BLaER1 treated with 17β-estradiol and CSF1 and Interleukin-3, amounts not matched to agents 10 nM and 100 nM (cell line): ENCODE results near the gene DPEP2NB.

Experiments used
- H3K27ac ChIP-seq, 11 experiments: shearing (Covaris generic); formaldehyde crosslinking; 2 replicates each; pipeline ENCODE4 v1.8.1; 2022
- H3K27me3 ChIP-seq, 11 experiments: shearing (Covaris generic); formaldehyde crosslinking; 2 replicates each; pipeline ENCODE4 v1.8.1; 2022
- H3K36me3 ChIP-seq, 11 experiments: shearing (Covaris generic); formaldehyde crosslinking; 2 replicates each; pipeline ENCODE4 v1.8.1; 2022
- H3K4me1 ChIP-seq, 10 experiments: shearing (Covaris generic); formaldehyde crosslinking; 2 replicates each; pipeline ENCODE4 v1.8.1; 2022
- H3K4me2 ChIP-seq, 11 experiments: shearing (Covaris generic); formaldehyde crosslinking; 2 replicates each; pipeline ENCODE4 v1.8.1; 2022
- H3K4me3 ChIP-seq, 10 experiments: shearing (Covaris generic); formaldehyde crosslinking; 2 replicates each; pipeline ENCODE4 v1.8.1; 2022
- H3K9ac ChIP-seq, 11 experiments: shearing (Covaris generic); formaldehyde crosslinking; 2 replicates each; pipeline ENCODE4 v1.8.1; 2022
- H3K9me3 ChIP-seq, 11 experiments: shearing (Covaris generic); formaldehyde crosslinking; replicated peaks in 1 of 11; 2 replicates each; pipeline ENCODE4 v1.8.1; 2022
- H4K20me1 ChIP-seq, 11 experiments: shearing (Covaris generic); formaldehyde crosslinking; 2 replicates each; pipeline ENCODE4 v1.8.1; 2022
- Cebpa-rat ChIP-seq, 11 experiments: shearing (Covaris generic); IDR thresholded peaks; 2 replicates each; pipeline ENCODE4 v1.8.1; 2022

DPEP2NB gene

DNA sequence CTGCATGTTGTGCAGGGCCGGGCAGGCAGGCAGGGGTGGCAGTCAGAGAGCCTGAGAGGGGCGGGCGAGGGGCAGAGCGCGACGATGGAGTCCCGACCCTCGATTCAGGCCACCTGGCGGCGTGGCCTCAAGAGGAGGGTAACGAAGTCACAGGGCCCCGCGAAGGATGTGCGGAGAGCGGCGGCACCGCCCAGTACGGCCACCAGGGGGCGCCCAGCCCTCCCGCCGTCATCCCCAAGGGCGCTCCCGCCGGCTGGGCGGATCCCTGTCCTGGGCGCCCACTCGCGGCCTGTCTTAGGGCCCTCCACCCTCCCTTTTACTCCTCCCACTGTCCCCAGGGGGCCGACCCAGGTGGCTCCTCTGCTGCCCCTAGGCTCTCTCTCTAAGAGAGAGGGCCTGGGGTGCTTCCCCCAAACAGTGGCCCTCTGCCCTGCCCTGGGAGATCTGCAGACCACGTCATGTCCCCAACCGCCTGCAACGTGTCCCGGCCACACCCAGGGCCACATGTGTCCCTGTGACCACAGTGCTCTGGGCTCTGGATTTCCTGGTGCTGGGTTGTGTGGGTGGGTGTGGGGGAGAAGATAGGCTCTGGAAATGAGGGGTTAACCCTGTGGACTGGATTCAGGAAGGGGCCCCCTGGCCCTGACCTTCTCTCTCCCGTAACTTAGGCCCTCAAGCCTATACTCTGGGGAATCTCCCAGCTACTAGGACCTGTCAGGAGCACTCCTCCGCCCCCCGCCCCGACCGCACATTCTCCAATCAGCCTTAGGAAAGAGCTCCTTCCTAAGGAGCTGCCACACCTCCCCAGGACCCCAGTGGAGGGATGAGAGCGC, 22.3 kb downstream of the DPEP2NB start:
- TF ChIP-seq Cebpa-rat (IDR thresholded peaks at IDR 0.05), result no peak
- peaks cover 0 to 19% (median 0%) of the 10 kb centered on the region in 11 experiments; a peak in 1 of 22 replicates for H4K20me1 ChIP-seq
- H3K9me3 ChIP-seq, result peaks cover 0 to 10% (median 6%) of the 10 kb centered on the region in 11 experiments; a peak in 14 of 22 replicates
- H3K4me1 ChIP-seq, result peaks cover 30 to 71% (median 50%) of the 10 kb centered on the region in 10 experiments
- peak overlapping the region; percentile 51 to 77 (median 70) for H3K9ac ChIP-seq
- peak overlapping the region; percentile 59 to 86 (median 81); a peak in 21 of 22 replicates for H3K27ac ChIP-seq
- no peaks in the 10 kb centered on the region for H3K27me3 ChIP-seq
- H3K4me3 ChIP-seq, result peak overlapping the region; percentile 9 to 60 (median 42); a peak in 15 of 20 replicates
- peaks cover 0 to 12% (median 0%) of the 10 kb centered on the region in 11 experiments; a peak in 2 of 22 replicates for H3K36me3 ChIP-seq
- H3K4me2 ChIP-seq, result peak overlapping the region; percentile 79 to 94 (median 87)

DNA sequence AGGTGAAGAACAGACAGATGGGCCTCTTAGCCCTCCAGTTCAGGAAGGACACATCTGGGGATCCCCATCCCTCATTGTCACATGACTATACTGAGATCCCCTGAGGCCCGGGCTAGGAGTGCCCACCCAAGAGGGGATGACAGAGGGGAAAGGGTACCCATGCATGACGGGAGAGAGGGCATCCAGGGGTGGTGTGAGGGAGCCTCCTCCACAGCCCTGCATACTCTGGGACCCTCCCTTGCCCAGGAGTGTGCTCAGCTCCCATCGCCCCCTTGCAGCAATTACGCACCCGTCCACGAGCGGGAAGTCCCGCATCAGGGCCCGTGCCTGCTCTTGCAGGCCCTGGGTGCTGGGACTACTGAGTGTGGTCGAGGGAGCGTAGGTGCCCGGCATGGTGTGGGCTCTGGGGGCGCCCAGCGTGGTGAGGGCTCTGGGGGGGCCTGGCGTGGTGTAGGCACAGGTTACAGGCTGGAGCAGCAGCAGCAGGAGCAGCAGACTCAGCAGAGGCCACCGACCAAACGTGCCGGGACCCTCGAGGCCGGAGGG, 23.0 kb downstream of the DPEP2NB start:
- H3K9ac ChIP-seq, result peak overlapping the region; percentile 8 to 77 (median 70); a peak in 20 of 22 replicates

DNA sequence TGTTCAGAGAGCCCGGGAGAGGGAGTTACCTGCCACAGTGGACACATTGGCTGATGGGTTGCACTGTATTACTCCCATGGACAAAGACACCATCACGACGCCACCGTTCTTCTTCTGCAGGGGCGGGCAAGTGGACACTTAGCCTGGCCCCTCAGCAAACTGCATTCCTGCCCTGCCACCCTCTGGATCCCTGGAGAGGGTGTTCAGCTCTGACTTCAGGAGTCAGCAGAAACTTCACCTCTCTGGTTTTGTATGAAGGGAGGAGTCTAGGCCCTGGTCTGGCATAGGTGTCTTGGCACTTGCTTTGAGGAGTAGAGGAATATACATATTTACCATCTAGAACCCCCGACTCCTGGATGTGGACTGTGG, 25.7 kb downstream of the DPEP2NB start:
- no peak for TF ChIP-seq Cebpa-rat (IDR thresholded peaks at IDR 0.05)
- H3K4me2 ChIP-seq, result no peak overlapping the region
- H3K27me3 ChIP-seq, result no peaks in the 10 kb centered on the region
- no peak overlapping the region for H3K9ac ChIP-seq
- peaks cover 0 to 12% (median 0%) of the 10 kb centered on the region in 11 experiments; a peak in 2 of 22 replicates for H3K36me3 ChIP-seq
- H3K4me3 ChIP-seq, result no peak overlapping the region
- peaks cover 48 to 71% (median 55%) of the 10 kb centered on the region in 10 experiments for H3K4me1 ChIP-seq
- H4K20me1 ChIP-seq, result peaks cover 0 to 19% (median 0%) of the 10 kb centered on the region in 11 experiments; a peak in 1 of 22 replicates
- no peaks in the 10 kb centered on the region for H3K9me3 ChIP-seq
- no peak overlapping the region for H3K27ac ChIP-seq

More for the DNA sequence above, 23.0 kb downstream of the DPEP2NB start:
- Histone ChIP-seq H3K4me1 (peaks cover 26 to 65% (median 47%) of the 10 kb centered on the region in 10 experiments), H3K9me3 (peaks cover 0 to 3% (median 0%) of the 10 kb centered on the region in 11 experiments; a peak in 5 of 22 replicates), H3K4me3 (peak overlapping the region in 4 of 10 experiments; percentile 29 to 47 (median 38); a peak in 4 of 20 replicates), H3K27ac (peak overlapping the region in 9 of 11 experiments; percentile 7 to 86 (median 81); a peak in 16 of 22 replicates), H4K20me1 (peaks cover 0 to 19% (median 0%) of the 10 kb centered on the region in 11 experiments; a peak in 1 of 22 replicates), H3K4me2 (peak overlapping the region; percentile 79 to 94 (median 87)), H3K27me3 (no peaks in the 10 kb centered on the region), H3K36me3 (peaks cover 0 to 12% (median 0%) of the 10 kb centered on the region in 11 experiments; a peak in 2 of 22 replicates)
- no peak for TF ChIP-seq Cebpa-rat (IDR thresholded peaks at IDR 0.05)

DNA sequence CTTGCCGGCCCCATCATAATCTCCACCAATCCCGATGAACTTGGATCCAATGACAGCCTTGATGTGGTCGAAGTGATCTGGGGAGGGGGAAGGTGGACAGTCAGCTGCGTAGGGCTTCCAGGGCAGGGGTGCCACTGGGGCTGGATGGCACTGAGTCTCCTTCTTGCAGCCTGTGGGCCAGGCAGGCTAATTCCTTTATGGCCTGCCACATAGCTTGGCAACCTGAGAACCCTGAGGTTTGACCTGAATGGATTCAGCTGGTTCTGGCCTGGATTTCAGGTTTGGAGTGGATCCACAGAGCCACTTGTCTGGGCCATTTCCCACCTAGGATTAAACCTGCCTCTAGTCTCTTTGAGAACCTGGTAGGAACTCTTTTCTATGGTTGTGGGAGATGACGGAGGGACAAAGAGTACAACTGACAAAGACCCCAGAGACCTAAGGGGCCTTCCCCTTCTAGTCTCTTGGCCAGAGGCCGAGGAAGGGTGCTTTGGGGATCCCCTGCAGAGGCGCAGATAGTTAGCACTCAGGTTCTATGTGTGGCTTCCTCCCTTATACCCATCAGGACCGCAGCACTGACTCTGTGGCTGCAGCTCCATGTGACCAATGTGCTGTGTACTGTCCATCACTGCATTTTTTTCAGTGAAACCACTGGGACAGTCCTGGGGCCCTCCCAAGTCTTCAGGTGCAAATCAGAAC, 26.2 kb downstream of the DPEP2NB start:
- no peak overlapping the region for H3K4me3 ChIP-seq
- peaks cover 49 to 71% (median 56%) of the 10 kb centered on the region in 10 experiments for H3K4me1 ChIP-seq
- no peaks in the 10 kb centered on the region for H3K27me3 ChIP-seq
- no peaks in the 10 kb centered on the region for H3K9me3 ChIP-seq
- no peak overlapping the region for H3K9ac ChIP-seq
- H3K36me3 ChIP-seq, result peaks cover 0 to 12% (median 0%) of the 10 kb centered on the region in 11 experiments; a peak in 2 of 22 replicates
- peak overlapping the region in 4 of 11 experiments; percentile 7 to 39 (median 26); a peak in 6 of 22 replicates for H3K4me2 ChIP-seq
- no peak for TF ChIP-seq Cebpa-rat (IDR thresholded peaks at IDR 0.05)
- peaks cover 0 to 19% (median 0%) of the 10 kb centered on the region in 11 experiments; a peak in 1 of 22 replicates for H4K20me1 ChIP-seq
- H3K27ac ChIP-seq, result no peak overlapping the region

DNA sequence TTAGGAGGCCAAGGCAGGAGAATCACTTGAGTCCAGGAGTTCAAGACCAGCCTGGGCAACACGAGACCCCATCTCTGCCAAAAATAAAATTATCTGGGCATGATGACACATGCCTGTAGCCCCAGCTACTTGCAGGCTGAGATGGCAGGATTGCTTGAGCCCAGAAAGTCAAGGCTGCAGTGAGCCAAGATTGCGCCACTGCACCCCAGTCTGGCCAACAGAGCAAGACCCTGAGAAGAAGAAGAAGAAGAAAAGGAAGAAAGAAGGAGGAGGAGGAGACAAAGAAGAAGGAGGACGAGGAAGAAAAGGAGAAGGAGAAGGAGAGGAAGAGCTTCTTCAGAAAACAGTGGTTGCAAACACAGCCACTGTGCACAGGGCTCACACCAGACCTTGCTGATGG, 27.0 kb downstream of the DPEP2NB start:
- Histone ChIP-seq H3K27me3 (no peaks in the 10 kb centered on the region), H4K20me1 (peaks cover 0 to 19% (median 0%) of the 10 kb centered on the region in 11 experiments; a peak in 1 of 22 replicates), H3K9me3 (no peaks in the 10 kb centered on the region), H3K4me3 (no peak overlapping the region), H3K9ac (no peak overlapping the region; a peak in 1 of 22 replicates), H3K27ac (no peak overlapping the region), H3K4me1 (peaks cover 49 to 71% (median 56%) of the 10 kb centered on the region in 10 experiments), H3K36me3 (peaks cover 0 to 12% (median 0%) of the 10 kb centered on the region in 11 experiments; a peak in 2 of 22 replicates), H3K4me2 (peak overlapping the region in 4 of 11 experiments; percentile 7 to 39 (median 26); a peak in 6 of 22 replicates)
- no peak for TF ChIP-seq Cebpa-rat (IDR thresholded peaks at IDR 0.05)

DNA sequence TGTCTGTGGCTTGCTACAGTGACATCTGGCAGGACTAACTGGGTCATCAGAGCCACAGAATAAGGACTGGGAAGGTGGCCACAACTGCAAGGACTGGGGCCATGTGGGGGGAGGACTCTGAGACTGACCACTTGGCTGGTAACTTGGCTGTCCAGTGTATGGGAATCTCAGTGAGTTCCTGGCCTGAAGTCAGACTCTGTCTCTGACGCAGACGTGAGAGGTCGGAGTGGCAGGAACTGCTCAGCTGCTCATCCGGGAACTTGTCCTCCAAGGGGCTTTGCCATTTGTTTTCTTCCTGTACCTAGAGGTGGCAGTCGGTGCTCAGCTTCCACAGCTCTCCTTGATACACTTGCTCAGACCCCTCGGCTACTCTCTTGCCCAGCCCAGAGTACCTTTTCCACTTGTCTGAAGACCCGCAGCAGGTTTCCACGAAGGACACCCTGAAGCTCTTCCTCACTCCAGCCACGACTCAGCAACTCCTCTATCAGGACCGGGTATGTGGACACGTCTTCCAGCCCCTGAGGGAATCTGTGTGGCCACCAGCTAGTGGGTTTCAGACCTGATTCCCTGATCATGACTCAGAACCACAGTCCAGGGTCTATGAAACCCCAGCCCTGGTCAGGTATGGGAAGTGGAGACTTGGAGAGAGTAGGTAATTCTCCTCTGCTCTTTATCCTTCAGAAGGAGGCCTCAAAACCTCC, 28.1 kb downstream of the DPEP2NB start:
- Histone ChIP-seq H3K4me2 (peak overlapping the region in 2 of 11 experiments; percentile 1 to 17; a peak in 1 of 22 replicates), H3K27ac (peak overlapping the region in 2 of 11 experiments; percentile 27; a peak in 2 of 22 replicates), H3K9ac (0 out of 22 replicates have a peak overlapping the region, but pooled peaks of 1 of the 11 experiments have one; percentile 1), H3K36me3 (peaks cover 0 to 12% (median 0%) of the 10 kb centered on the region in 11 experiments; a peak in 2 of 22 replicates), H3K4me3 (no peak overlapping the region), H3K4me1 (peaks cover 42 to 64% (median 50%) of the 10 kb centered on the region in 10 experiments), H3K27me3 (no peaks in the 10 kb centered on the region), H4K20me1 (peaks cover 0 to 15% (median 0%) of the 10 kb centered on the region in 11 experiments; a peak in 1 of 22 replicates), H3K9me3 (peaks cover 0 to 8% (median 0%) of the 10 kb centered on the region in 11 experiments; a peak in 4 of 22 replicates)
- TF ChIP-seq Cebpa-rat (IDR thresholded peaks at IDR 0.05), result no peak

DNA sequence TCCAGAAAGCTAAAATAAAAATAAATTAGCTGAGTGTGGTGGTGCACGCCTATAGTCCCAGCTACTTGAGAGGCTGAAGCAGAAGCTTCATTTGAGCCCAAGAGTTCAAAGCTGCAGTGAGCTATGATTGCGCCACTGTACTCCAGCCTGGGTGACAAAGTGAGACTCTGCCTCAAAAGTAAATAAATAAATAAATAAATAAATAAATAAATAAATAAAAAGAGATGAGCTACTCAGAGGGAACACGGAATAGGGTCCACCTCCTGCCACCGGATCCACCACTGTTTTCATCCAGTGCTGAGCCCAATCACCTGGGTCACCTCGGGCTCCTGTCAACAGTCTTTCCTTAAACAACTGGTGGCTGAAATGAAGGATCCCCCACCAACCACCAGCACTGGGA, 28.8 kb downstream of the DPEP2NB start:
- peaks cover 36 to 57% (median 44%) of the 10 kb centered on the region in 10 experiments for H3K4me1 ChIP-seq
- H3K9ac ChIP-seq, result no peak overlapping the region
- no peak overlapping the region for H3K4me3 ChIP-seq
- H3K4me2 ChIP-seq, result peak overlapping the region in 3 of 11 experiments; percentile 15 to 77 (median 17); a peak in 2 of 22 replicates
- no peaks in the 10 kb centered on the region for H3K27me3 ChIP-seq
- H3K9me3 ChIP-seq, result peaks cover 0 to 10% (median 0%) of the 10 kb centered on the region in 11 experiments; a peak in 4 of 22 replicates
- H3K27ac ChIP-seq, result peak overlapping the region in 1 of 11 experiments; percentile 27; a peak in 1 of 22 replicates
- no peak for TF ChIP-seq Cebpa-rat (IDR thresholded peaks at IDR 0.05)
- H3K36me3 ChIP-seq, result peaks cover 0 to 9% (median 0%) of the 10 kb centered on the region in 11 experiments; a peak in 2 of 22 replicates
- peaks cover 0 to 8% (median 0%) of the 10 kb centered on the region in 11 experiments; a peak in 1 of 22 replicates for H4K20me1 ChIP-seq
